ENCODE data around the gene E2F4.

Gene E2F4

GRCh38 chr16:67208154-67208896 lies 16.4 kb downstream of the E2F4 start:
- no peak for DNase-seq (ENCODE audit: low read depth, low spot score)

- no peak for DNase-seq (ENCODE audit: low read depth, low spot score)
These were observed 17.6 kb downstream of the E2F4 start for GRCh38 chr16:67209565-67209964.

GRCh38 chr16:67210069-67210937 lies 18.3 kb downstream of the E2F4 start:
- DNase-seq (ENCODE audit: low read depth, low spot score): no peak

DNA sequence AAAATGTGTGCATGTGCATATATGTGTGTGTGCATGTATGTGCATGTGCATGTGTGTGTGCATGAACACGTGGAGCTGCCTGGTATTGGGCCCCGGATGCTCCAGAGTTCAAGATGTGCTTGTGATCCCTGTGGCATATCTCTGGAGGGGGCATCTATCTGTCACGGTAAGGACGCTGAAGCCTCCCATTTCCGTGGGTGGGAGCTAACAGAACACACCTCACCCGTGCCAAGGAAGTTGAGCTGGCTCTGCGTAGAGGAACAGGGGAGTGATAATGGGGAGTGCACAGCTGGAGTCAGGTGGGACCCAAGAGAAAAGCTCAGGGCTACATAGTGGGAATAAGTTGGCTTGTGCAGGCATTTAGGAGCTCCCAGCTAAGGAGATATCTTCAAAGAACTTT lies 19.7 kb downstream of the E2F4 start:
- no peak for DNase-seq (ENCODE audit: low read depth, low spot score)

GRCh38 chr16:67212766-67213165 lies 20.8 kb downstream of the E2F4 start:
- no peak for DNase-seq (ENCODE audit: low read depth, low spot score)

DNA sequence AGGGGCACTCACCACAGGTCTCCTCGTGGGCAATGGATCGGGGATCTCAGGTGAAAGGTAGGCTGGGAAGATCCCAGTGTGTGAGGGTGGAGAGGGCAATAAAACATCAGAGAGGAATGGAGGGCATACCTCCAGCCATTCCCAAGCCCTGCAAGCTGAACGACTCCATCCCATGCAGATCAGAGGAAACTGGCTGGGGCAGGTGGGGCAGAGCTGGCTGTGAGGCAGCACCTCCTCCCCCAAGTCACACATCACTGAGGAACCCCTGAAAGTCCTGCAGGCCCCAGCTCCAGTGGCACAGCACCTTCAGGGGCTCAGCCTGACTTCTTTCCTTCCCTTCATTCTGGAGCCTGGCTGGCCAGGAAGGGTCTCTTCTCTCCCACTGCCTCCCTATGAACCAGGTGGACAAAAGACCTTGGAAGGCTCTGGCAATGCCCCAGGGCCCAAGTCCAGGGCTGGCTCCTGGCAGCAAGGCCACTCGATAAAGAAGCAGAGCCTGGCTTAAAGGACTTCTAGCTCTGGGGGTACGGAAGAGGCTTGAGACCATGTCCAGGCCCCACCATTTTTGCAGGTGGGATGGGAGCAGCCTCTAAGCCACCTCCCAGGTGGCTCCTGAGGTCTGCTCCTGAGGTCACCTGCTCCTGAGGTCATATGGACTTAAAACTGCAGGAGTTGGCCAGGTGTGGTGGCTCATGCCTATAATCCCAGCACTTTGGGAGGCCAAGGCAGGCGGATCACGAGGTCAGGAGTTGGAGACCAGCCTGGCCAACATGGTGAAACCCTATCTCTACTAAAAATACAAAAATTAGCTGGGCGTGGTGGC lies 21.5 kb downstream of the E2F4 start:
- no peak for DNase-seq (ENCODE audit: low read depth, low spot score)

GRCh38 chr16:67215706-67216105 lies 23.8 kb downstream of the E2F4 start:
- no peak for DNase-seq (ENCODE audit: low read depth, low spot score)

DNA sequence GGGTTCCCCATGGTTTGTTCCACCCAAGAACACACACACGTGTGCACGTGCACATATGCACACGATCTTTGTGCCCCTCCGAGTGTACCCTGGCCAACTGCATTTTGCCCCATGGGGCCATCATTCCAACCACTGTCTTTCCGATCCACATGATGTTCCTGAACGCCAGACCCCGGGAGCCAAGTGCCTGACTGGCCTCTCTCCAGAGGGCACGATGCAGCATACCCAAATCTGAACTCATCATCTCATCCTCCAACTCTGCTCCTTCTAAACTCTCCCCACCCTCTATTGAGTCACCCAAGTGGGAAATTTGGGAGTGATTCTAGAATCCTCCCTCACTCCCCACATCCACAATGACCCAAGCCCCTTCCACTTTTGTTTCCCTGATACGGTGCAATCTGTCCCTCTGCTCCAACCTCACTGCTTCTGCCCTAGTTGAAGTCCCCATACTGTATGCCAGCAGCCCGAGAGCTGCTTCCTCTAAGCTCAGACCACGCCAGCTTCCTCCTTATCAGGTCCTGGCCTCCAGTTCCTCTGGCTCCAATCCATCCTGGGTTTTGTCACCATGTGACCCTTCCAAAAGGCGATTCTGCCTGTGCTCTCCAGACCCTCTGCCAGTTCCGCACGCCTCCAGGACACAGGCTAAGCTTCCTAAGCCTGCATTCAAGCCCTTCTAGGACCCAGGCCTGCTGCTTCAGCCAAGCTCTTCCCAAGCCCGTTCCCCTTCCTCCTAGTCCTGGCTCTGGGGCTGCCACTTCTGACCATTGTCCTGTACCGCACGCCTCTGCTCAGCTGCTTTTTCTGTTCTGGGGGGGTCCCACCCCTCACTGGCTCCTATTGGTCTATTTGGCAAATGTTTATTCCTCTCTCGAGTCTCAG lies 24.9 kb downstream of the E2F4 start:
- no peak for DNase-seq (ENCODE audit: low read depth, low spot score)

- DNase-seq (ENCODE audit: low read depth, low spot score): no peak
These were observed 32.0 kb downstream of the E2F4 start for GRCh38 chr16:67223992-67224391.

DNA sequence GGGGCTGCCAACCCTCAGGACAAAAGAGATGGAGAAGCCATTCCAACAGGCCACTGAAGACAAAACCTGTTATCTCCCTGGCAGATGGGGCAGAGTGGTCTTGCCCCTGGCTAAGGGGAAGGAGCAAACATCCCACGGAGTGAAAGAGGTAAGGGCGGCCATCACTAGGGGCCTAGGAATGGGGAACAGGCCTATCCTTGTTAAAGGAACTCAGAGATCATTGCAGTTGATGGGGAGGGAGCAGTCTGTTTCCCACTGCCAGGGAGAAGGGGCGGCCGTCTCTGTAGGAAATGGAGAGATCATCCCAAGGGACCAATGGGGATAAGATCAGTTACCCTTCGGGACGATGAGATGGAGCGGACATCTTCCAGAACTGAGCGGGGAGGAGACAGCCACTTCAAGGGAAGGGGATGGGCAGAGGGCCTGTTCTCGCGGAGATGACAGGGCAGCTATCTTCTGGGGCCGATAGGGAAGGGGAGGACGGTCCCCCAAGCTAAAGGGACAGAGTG lies 34.4 kb downstream of the E2F4 start:
- DNase-seq (ENCODE audit: low read depth, low spot score): no peak

DNA sequence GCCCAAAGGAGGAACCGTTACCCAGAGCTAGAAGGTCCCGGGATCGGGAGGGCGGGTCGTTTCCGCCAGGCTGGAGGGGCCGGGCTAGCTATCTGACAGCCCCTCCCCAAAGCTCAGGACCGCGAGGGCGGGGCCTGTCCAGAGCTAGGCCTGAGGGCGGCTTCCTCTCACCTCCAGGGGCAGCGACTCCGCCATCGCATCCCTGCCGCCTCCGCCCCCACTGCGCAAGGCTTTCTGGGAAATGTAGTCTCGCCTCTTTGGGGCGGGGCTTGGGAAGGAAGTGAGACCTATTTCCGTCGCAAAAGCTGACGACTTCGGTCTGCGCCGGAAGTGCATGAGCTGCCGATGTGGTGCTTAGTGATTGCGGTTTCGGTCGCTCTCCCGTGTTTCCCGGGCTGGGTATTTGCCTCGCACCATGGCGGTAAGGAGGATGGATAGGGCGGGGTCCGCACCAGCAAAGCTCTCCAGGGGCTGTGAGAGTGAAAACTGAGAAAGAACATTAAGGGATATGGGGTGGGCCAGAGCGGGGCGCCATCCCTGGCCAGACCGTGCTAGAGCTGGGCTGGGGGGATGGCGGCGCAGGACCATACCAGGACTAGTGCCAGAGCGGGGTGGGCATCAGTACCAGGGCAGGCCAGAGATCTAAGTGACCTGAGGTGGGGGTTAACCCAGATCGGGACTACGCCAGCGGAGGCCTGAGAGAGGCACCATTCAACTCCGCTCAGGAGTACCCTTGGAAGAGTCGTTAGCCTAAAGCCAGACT lies 35.0 kb downstream of the E2F4 start, which contains the start of gene TMEM208:
TSS of gene TMEM208 (plus strand) at position 327 of the 763 bp plus-strand sequence. CDS start at position 416, 89 bp downstream.
- DNase-seq (ENCODE audit: low read depth, low spot score): peak; percentile 98

DNA sequence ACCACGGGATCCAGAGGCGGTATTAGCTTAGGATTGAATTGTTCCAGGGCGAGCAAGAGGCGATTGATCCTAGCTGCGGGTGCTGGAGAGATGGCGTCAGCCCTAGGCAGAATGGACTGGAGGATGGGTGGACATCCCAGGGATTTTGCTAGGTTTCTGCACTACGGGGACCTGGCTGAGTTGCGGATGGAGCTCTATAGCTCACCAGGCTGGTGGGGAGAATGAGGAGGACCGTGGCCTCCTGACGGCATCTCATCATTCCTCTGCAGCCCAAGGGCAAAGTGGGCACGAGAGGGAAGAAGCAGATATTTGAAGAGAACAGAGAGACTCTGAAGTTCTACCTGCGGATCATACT lies 35.6 kb downstream of the E2F4 start:
- DNase-seq (ENCODE audit: low read depth, low spot score): no peak

DNA sequence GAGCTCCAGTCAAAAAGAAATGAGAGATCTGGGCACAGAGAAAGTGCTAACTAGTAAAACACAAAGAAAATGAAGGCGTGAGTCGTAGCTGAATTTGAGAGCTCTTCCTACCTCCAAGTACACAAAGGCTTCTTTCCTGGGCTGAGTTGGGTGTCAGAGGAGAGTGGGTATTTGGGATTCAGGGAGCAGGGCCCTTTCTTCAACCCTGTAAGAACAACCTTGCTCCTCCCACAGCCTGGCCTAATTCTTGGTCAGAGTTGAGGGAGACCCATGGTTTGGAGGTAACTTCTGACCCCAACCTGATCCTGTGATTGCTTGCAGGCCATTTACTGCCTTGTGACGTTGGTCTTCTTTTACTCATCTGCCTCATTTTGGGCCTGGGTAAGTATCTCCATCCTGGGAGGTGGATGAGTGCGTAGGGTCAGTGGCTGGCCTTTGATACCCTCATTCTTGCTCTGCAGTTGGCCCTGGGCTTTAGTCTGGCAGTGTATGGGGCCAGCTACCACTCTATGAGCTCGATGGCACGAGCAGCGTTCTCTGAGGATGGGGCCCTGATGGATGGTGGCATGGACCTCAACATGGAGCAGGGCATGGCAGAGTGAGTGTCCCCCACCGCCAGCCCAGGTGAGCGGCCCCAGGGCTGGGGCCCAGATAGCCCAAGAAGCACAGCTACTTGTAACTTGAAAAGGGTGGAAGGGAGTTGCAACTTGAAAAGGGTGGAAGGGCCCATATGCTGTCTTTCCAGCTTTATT lies 36.3 kb downstream of the E2F4 start:
- DNase-seq (ENCODE audit: low read depth, low spot score): no peak

- DNase-seq (ENCODE audit: low read depth, low spot score): no peak
These were observed 37.0 kb downstream of the E2F4 start for GRCh38 chr16:67228905-67229304.

DNA sequence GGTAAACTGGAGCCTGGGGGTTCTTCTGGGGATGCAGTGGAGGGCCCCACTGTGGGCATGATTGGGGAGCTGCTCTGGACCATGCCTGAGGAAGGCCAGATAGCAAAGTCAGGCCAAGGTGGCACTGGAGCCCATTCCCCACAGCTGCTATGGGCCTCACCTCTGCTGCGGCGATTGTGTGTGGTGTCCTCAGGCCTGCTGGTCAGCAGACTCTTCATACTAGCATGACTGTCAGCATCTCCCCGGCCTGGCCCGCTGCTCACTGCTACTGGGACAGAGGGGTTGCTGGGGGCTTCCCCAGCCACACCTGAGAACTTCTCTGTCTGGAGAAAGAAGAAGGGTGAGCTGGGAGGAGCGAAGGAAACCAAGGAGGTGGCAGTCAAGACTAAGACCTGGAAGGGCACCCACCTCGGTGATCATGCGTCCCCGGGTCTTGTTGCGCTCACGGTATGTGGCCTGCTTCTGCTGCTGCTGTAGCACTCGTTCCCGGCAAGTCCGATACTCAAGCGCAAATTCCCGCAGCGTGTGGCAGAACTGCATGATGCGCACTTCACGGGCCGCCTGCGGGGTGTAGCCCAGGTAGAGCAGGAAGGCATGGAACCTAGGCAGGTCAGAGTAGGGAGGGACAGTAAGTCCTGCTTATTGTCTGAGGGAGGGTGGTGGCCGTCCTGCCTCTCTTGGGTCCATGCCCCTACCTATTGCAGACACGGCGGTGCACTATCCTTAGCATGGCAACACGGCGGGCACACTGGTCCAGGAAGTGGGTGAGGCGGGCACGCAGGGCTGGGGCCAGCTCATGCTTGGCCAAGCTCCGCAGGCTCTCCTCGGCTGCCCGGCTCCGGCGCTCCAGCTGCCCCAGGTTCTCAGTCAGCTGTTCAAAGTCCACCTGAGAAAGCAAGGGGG lies 38.2 kb downstream of the E2F4 start:
- no peak for DNase-seq (ENCODE audit: low read depth, low spot score)

- no peak for DNase-seq (ENCODE audit: low read depth, low spot score)
These were observed 39.1 kb downstream of the E2F4 start for GRCh38 chr16:67230809-67231660.

DNA sequence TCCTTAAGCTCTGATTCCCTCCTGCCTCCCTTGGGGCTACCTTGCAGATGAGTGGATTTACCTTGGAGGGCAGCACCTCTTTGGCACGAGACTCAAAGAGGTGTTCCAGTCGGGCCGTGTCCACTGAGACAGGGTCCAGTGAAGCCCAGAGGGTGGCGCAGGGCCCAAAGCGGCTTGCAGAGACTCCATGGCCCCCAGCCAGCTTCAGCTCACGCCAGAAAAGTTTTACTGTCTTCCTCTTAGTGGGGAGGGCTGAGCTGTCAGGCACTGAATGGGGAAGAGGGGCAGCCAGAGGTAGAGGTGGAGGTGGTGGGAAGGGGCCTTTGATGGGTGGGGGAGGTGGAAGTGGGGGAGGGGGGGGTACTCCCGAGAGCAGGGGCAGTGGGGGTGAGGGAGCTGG lies 41.6 kb downstream of the E2F4 start:
- DNase-seq (ENCODE audit: low read depth, low spot score): no peak

Data from smooth muscle cell of the brain vasculature (primary cell).